Vagina (tissue), 2 donors: ENCODE data around the gene TBL1Y.

ENCODE experiments used
- POLR2AphosphoS5 ChIP-seq, 2 donors: sonication (generic); formaldehyde crosslinking; IDR thresholded peaks; one replicate each; pipeline ENCODE4 v1.9.0; 2017; ENCODE audit warnings: antibody characterized with exemption in 2 of 2, mild to moderate bottlenecking in 2 of 2, low read depth in 1 of 2; ENCODE audit not compliant: insufficient read depth in 1 of 2
- TF ChIP-seq, protein P1 (sequence below), 3 experiments: fragments of 450-650 bp in 2 of 3; fragments of 200-600 bp in 1 of 3; sonication (generic) in 1 of 3; IDR thresholded peaks; one replicate each; pipeline ENCODE4 v1.5.1; 2017 to 2019; ENCODE audit warnings: antibody characterized with exemption in 3 of 3, mild to moderate bottlenecking in 2 of 3, moderate library complexity in 2 of 3

GRCh38 chrY:7128211-7128610, 217.7 kb downstream of the TBL1Y start:
- TF ChIP-seq, protein P1, sequence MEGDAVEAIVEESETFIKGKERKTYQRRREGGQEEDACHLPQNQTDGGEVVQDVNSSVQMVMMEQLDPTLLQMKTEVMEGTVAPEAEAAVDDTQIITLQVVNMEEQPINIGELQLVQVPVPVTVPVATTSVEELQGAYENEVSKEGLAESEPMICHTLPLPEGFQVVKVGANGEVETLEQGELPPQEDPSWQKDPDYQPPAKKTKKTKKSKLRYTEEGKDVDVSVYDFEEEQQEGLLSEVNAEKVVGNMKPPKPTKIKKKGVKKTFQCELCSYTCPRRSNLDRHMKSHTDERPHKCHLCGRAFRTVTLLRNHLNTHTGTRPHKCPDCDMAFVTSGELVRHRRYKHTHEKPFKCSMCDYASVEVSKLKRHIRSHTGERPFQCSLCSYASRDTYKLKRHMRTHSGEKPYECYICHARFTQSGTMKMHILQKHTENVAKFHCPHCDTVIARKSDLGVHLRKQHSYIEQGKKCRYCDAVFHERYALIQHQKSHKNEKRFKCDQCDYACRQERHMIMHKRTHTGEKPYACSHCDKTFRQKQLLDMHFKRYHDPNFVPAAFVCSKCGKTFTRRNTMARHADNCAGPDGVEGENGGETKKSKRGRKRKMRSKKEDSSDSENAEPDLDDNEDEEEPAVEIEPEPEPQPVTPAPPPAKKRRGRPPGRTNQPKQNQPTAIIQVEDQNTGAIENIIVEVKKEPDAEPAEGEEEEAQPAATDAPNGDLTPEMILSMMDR (IDR thresholded peaks at IDR 0.05): no peak
- TF ChIP-seq POLR2AphosphoS5 (IDR thresholded peaks at IDR 0.05; ENCODE audit: insufficient read depth in 1 of 2, low read depth in 1 of 2): no peak
